Body of pancreas (tissue), 4 donors: ENCODE measurements around the gene PHKA2. TPM values are rescaled to one million over a fixed set of nuclear protein-coding genes. Genes with fewer than 3 reads are reported as not detected.

Experiments used
- ATAC-seq: fragments of 150-250 bp; one replicate; pipeline ENCODE4 v1.9.1; 2016
- DNase-seq, 4 donors: peaks; one replicate each; pipeline ENCODE4 v3.0.0-alpha.2; 2019
- H3K27ac ChIP-seq, 4 donors: fragments of 200-600 bp; sonication (generic); 1 replicate in 3 of 4; 2 replicates in 1 of 4; pipeline versions ENCODE4 v1.5.1 to v1.6.1; 2016 to 2019; ENCODE audit warnings: mild to moderate bottlenecking in 1 of 4, mixed read lengths in 1 of 4, moderate library complexity in 1 of 4
- H3K27me3 ChIP-seq, 2 donors: fragments of 200-600 bp; sonication (generic); one replicate each; pipeline ENCODE4 v1.6.0; 2016; ENCODE audit warnings: mild to moderate bottlenecking in 1 of 2
- H3K36me3 ChIP-seq, 2 donors: fragments of 200-600 bp; sonication (generic); replicated peaks in 1 of 2; 2 replicates each; pipeline ENCODE4 v1.5.1; 2016; ENCODE audit warnings: low read depth in 2 of 2; ENCODE audit not compliant: insufficient read depth in 1 of 2
- H3K4me1 ChIP-seq: fragments of 200-600 bp; sonication (generic); one replicate; pipeline ENCODE4 v1.6.0; 2016
- H3K4me3 ChIP-seq, 2 donors: fragments of 200-600 bp; sonication (generic); 1 replicate in 1 of 2; 2 replicates in 1 of 2; pipeline ENCODE4 v1.5.1; 2016 to 2019
- H3K9me3 ChIP-seq, 3 donors: fragments of 200-600 bp; sonication (generic); 1 replicate in 2 of 3; 2 replicates in 1 of 3; pipeline ENCODE4 v1.5.1; 2016
- CTCF ChIP-seq, 7 experiments: fragments of 450-650 bp in 4 of 7; fragments of 200-600 bp in 3 of 7; sonication (generic) in 3 of 7; IDR thresholded peaks; one replicate each; pipeline ENCODE4 v1.5.1; 2016 to 2019; ENCODE audit warnings: antibody characterized with exemption in 7 of 7
- POLR2A ChIP-seq, 3 donors: fragments of 450-650 bp; IDR thresholded peaks; one replicate each; pipeline ENCODE4 v1.6.1; 2016; ENCODE audit warnings: antibody characterized with exemption in 3 of 3, mild to moderate bottlenecking in 2 of 3
- WGBS, 2 donors: methylation state at CpG; one replicate each; pipeline ENCODE4 v1.1.5; 2017; 5-methylcytosine and 5-hydroxymethylcytosine counted together
- intact Hi-C: fragments of 100-400 bp; cut with DNase I; formaldehyde crosslinking; loops from one replicate; pipeline ENCODE4 v1.15.1; 2023
- total RNA-seq, 2 donors: library from RNA; depleted of rRNA; stranded (reverse); fragments of >200 nt; gene quantifications; one replicate each; pipeline ENCODE4 v1.1.0, GENCODE V29; 2016

PHKA2 gene
- total RNA-seq, 2 donors from 2014 or later = 21.0 to 37.6 TPM

GRCh38 chrX:18900401-18900976 is 83.4 kb downstream of the PHKA2 start:
- no peak overlapping the region for H3K4me3 ChIP-seq
- DNase-seq = no peak
- no peaks in the 10 kb centered on the region for H3K9me3 ChIP-seq
- no peaks in the 10 kb centered on the region for H3K27me3 ChIP-seq
- no peaks in the 10 kb centered on the region for H3K36me3 ChIP-seq
- no peak overlapping the region for H3K27ac ChIP-seq
- TF ChIP-seq CTCF (IDR thresholded peaks at IDR 0.05) (no peak), POLR2A (IDR thresholded peaks at IDR 0.05) (no peak)
- ATAC-seq = no peak
- WGBS, 2 donors = 86 to 88% methylated on average over 14 to 15 of the region's 15 CpGs
- intact Hi-C loops = no loop called here
- no peaks in the 10 kb centered on the region for H3K4me1 ChIP-seq

- Histone ChIP-seq H3K4me1 (no peaks in the 10 kb centered on the region), H3K36me3 (no peaks in the 10 kb centered on the region), H3K27me3 (no peaks in the 10 kb centered on the region), H3K27ac (no peak overlapping the region), H3K4me3 (no peak overlapping the region), H3K9me3 (no peaks in the 10 kb centered on the region)
- DNase-seq (no peak), ATAC-seq (no peak)
- TF ChIP-seq POLR2A (IDR thresholded peaks at IDR 0.05) (no peak), CTCF (IDR thresholded peaks at IDR 0.05) (peak in 4 of 7 experiments; percentile 12 to 21 (median 18))
- intact Hi-C loops = loop anchor here (10.0 kb wide), 1 partner anchor 495 kb away; no protein-coding TSS in a partner anchor
- WGBS, 2 donors = 70 to 85% methylated on average over 13 of the region's 13 CpGs
Observed at GRCh38 chrX:18899796-18900380, 84.0 kb downstream of the PHKA2 start.

GRCh38 chrX:18898492-18898891 is 85.4 kb downstream of the PHKA2 start:
- no peak for DNase-seq
- Histone ChIP-seq H3K4me3 (no peak overlapping the region), H3K9me3 (no peaks in the 10 kb centered on the region), H3K4me1 (no peaks in the 10 kb centered on the region), H3K36me3 (no peaks in the 10 kb centered on the region), H3K27me3 (no peaks in the 10 kb centered on the region), H3K27ac (no peak overlapping the region)
- no peak for ATAC-seq
- intact Hi-C loops = loop anchor here (10.0 kb wide), 1 partner anchor 494 kb away; no protein-coding TSS in a partner anchor
- TF ChIP-seq CTCF (IDR thresholded peaks at IDR 0.05) (no peak), POLR2A (IDR thresholded peaks at IDR 0.05) (no peak)
- WGBS, 2 donors = 78% methylated on average over 6 of the region's 6 CpGs; no CpG with 5 or more reads in 1 of the 2 donors

- DNase-seq (no peak), ATAC-seq (no peak)
- no peaks in the 10 kb centered on the region for H3K4me1 ChIP-seq
- H3K27ac ChIP-seq = no peak overlapping the region
- H3K27me3 ChIP-seq = no peaks in the 10 kb centered on the region
- intact Hi-C loops = loop anchor here (10.0 kb wide), 1 partner anchor 493 kb away; no protein-coding TSS in a partner anchor
- no peak overlapping the region for H3K4me3 ChIP-seq
- TF ChIP-seq CTCF (IDR thresholded peaks at IDR 0.05) (no peak), POLR2A (IDR thresholded peaks at IDR 0.05) (no peak)
- 90 to 100% methylated on average over 4 to 7 of the region's 11 CpGs for WGBS, 2 donors
- no peaks in the 10 kb centered on the region for H3K9me3 ChIP-seq
- H3K36me3 ChIP-seq = no peaks in the 10 kb centered on the region
Observed at GRCh38 chrX:18898091-18898490, 85.8 kb downstream of the PHKA2 start.
